ENCODE results near the gene IFI27L2. TPM values are rescaled to one million over a fixed set of nuclear protein-coding genes. Genes with fewer than 3 reads are reported as not detected.

The IFI27L2 gene
- polyA plus RNA-seq, 1 of the 3 experiments (the other 2 are of a cell fraction): 200 TPM

DNA sequence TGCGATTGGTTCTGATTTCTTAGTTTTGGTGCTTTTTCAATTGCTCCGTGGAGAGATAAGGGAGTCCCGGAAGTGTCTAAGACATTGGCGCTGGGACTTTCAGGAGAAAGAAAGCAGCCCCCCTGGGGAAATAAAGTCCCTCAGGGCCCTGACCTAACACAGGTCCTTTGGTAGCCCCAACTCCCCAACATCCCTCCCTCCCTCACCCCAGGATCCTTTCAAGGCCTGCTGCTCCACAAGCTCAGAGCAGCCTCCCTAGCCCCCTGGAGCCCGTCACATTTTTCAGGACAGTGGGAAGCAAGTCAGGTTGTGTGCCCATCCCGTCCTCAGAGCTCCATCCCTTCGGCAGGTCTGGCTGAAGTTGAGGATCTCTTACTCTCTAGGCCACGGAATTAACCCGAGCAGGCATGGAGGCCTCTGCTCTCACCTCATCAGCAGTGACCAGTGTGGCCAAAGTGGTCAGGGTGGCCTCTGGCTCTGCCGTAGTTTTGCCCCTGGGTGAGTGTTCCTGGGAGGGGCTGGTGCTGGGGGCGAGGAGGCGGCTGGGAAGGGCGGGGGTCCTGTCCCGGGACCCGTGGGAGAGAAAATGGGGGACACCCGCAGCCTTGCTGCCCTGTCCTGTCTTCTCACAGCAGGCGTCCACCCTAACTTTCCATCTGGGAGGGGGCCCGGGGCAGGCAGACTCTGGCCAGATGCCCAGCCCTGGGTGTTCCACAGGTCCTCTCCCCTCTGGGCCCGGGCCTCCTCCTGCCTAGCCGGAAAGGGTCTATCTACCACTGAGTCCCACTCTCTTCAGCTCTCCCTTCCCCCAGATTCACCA lies 17.9 kb downstream of the IFI27L2 start:
- no peak overlapping the region for H3K4me2 ChIP-seq
- no peaks in the 10 kb centered on the region for H4K20me1 ChIP-seq (ENCODE audit: insufficient read depth)
- no peak overlapping the region for H3K27ac ChIP-seq (ENCODE audit: low read depth in 2 of 2, low read length in 1 of 2)
- H3F3A ChIP-seq (replicated peaks; ENCODE audit: insufficient read depth): no peaks in the 10 kb centered on the region
- H3K9me3 ChIP-seq: no peaks in the 10 kb centered on the region
- no peak overlapping the region for H3K9ac ChIP-seq
- H3K9me2 ChIP-seq: no peaks in the 10 kb centered on the region
- no peak overlapping the region for H3K4me3 ChIP-seq (ENCODE audit: low read depth in 2 of 2, low read length in 1 of 2)
- no peak for DNase-seq
- 89% methylated on average over 13 of the region's 20 CpGs for whole genome bisulfite sequencing (ENCODE audit: low lambda C conversion rate)
- H3K79me2 ChIP-seq (ENCODE audit: insufficient read depth): no peaks in the 10 kb centered on the region
- TF ChIP-seq FOXJ3 (CRISPR knock-in tag; IDR thresholded peaks at IDR 0.05) (no peak), GATA2 (CRISPR knock-in tag; IDR thresholded peaks at IDR 0.05) (no peak), POLR2AphosphoS5 (IDR thresholded peaks at IDR 0.05; ENCODE audit: low read depth, low read length) (no peak), JUND (IDR thresholded peaks at IDR 0.05) (no peak), EP300 (IDR thresholded peaks at IDR 0.05; ENCODE audit: borderline replicate concordance in 1 of 2, low read depth in 1 of 2, low read length in 1 of 2) (no peak), RCOR1 (IDR thresholded peaks at IDR 0.05; ENCODE audit: low read length) (no peak), FOSL2 (IDR thresholded peaks at IDR 0.05; ENCODE audit: borderline replicate concordance, low read depth) (no peak), GABPA (IDR thresholded peaks at IDR 0.05; ENCODE audit: low read depth) (no peak), EZH2phosphoT487 (IDR thresholded peaks at IDR 0.05; ENCODE audit: borderline replicate concordance, low read depth) (no peak), FOXM1 (IDR thresholded peaks at IDR 0.05; ENCODE audit: low read depth) (no peak), NRF1 (IDR thresholded peaks at IDR 0.05; ENCODE audit: low read depth, low read length) (no peak), ELF1 (IDR thresholded peaks at IDR 0.05) (no peak), SIN3A (IDR thresholded peaks at IDR 0.05; ENCODE audit: borderline replicate concordance, low read depth, low read length) (no peak)
- TF ChIP-seq, protein P1, sequence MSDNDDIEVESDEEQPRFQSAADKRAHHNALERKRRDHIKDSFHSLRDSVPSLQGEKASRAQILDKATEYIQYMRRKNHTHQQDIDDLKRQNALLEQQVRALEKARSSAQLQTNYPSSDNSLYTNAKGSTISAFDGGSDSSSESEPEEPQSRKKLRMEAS (IDR thresholded peaks at IDR 0.05; ENCODE audit: low read depth): no peak
- TF ChIP-seq, protein P2, sequence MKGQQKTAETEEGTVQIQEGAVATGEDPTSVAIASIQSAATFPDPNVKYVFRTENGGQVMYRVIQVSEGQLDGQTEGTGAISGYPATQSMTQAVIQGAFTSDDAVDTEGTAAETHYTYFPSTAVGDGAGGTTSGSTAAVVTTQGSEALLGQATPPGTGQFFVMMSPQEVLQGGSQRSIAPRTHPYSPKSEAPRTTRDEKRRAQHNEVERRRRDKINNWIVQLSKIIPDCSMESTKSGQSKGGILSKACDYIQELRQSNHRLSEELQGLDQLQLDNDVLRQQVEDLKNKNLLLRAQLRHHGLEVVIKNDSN (IDR thresholded peaks at IDR 0.05; ENCODE audit: borderline replicate concordance, low read depth): no peak
- TF ChIP-seq, protein P3, sequence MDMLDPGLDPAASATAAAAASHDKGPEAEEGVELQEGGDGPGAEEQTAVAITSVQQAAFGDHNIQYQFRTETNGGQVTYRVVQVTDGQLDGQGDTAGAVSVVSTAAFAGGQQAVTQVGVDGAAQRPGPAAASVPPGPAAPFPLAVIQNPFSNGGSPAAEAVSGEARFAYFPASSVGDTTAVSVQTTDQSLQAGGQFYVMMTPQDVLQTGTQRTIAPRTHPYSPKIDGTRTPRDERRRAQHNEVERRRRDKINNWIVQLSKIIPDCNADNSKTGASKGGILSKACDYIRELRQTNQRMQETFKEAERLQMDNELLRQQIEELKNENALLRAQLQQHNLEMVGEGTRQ (IDR thresholded peaks at IDR 0.05; ENCODE audit: borderline replicate concordance, low read depth, low read length): no peak
- no peaks in the 10 kb centered on the region for H3K27me3 ChIP-seq (ENCODE audit: insufficient read depth)
- peaks cover 0 to 35% of the 10 kb centered on the region in 2 experiments; a peak in 1 of 4 replicates for H3K4me1 ChIP-seq (ENCODE audit: control insufficient read depth in 1 of 2, insufficient read depth in 2 of 2, low read depth in 1 of 2, low read length in 1 of 2)
- CTCF ChIA-PET: interaction anchor here (1.0 to 3.3 kb wide), 4 partner anchors 20 to 75 kb away, joined by 3 to 11 read pairs (median 4); no protein-coding TSS in a partner anchor
- POLR2A ChIA-PET: no interaction called here
- peaks cover 0 to 3% of the 10 kb centered on the region in 2 experiments for H3K36me3 ChIP-seq (replicated peaks in 1 of 2; ENCODE audit: control insufficient read depth in 1 of 2, insufficient read depth in 2 of 2, low read length in 1 of 2)
- no peak overlapping the region for H2AFZ ChIP-seq (ENCODE audit: low read depth)
